SU-DHL-6 (cell line): ENCODE data around the gene CTNNA2.

Experiments used
- H2AFZ ChIP-seq: fragments of 200-600 bp; sonication (generic); 2 replicates; pipeline ENCODE4 v1.6.1; 2014; ENCODE audit warnings: low read depth, mild to moderate bottlenecking, moderate library complexity, mixed read lengths, antibody characterized with exemption, low read length; ENCODE audit not compliant: severe bottlenecking
- H3F3A ChIP-seq: fragments of 200-600 bp; shearing (Covaris generic); 2 replicates; pipeline ENCODE4 v1.6.0; 2016; ENCODE audit warnings: antibody characterized with exemption, mild to moderate bottlenecking; ENCODE audit not compliant: insufficient read depth
- H3K27ac ChIP-seq: fragments of 200-600 bp; sonication (generic); 2 replicates; pipeline ENCODE4 v1.5.1; 2016; ENCODE audit warnings: low read depth, mild to moderate bottlenecking, low read length, moderate library complexity, mixed read lengths
- H3K27me3 ChIP-seq: fragments of 200-600 bp; sonication (generic), shearing (Covaris generic); 2 replicates; pipeline ENCODE4 v1.6.0; 2014; ENCODE audit warnings: mild to moderate bottlenecking, low read length
- H3K36me3 ChIP-seq: fragments of 200-600 bp; sonication (generic); 2 replicates; pipeline ENCODE4 v1.6.1; 2014; ENCODE audit warnings: mild to moderate bottlenecking, low read length, mixed read lengths
- H3K4me2 ChIP-seq: fragments of 300-600, 200-600 bp; shearing (Covaris generic), sonication (generic); 2 replicates; pipeline ENCODE4 v1.6.0; 2014; ENCODE audit warnings: low read length, low read depth, mild to moderate bottlenecking; ENCODE audit not compliant: poor library complexity, severe bottlenecking
- H3K4me3 ChIP-seq: fragments of 200-600 bp; sonication (generic); 2 replicates; pipeline ENCODE4 v1.5.1; 2014; ENCODE audit warnings: antibody characterized with exemption, low read length, mild to moderate bottlenecking, mixed read lengths; ENCODE audit not compliant: insufficient read depth, poor library complexity, severe bottlenecking
- H3K79me2 ChIP-seq: fragments of 200-600 bp; sonication (generic); 2 replicates; pipeline ENCODE4 v1.6.1; 2014; ENCODE audit warnings: mild to moderate bottlenecking, low read length, moderate library complexity; ENCODE audit not compliant: insufficient read depth
- H3K9ac ChIP-seq: fragments of 200-600 bp; sonication (generic); 2 replicates; pipeline ENCODE4 v1.7.0; 2014; ENCODE audit warnings: mild to moderate bottlenecking, low read length
- H3K9me2 ChIP-seq: fragments of 200-600 bp; sonication (generic); replicated peaks from 2 replicates; pipeline ENCODE4 v1.6.1; 2014; ENCODE audit warnings: low read length; ENCODE audit not compliant: insufficient read depth
- H3K9me3 ChIP-seq: fragments of 200-600 bp; sonication (generic); 2 replicates; pipeline ENCODE4 v1.6.1; 2014; ENCODE audit warnings: low read length, mixed read lengths; ENCODE audit not compliant: insufficient read depth
- H4K20me1 ChIP-seq: fragments of 200-600 bp; sonication (generic); 2 replicates; pipeline ENCODE4 v1.6.1; 2014; ENCODE audit warnings: low read depth, mild to moderate bottlenecking, antibody characterized with exemption, low read length, moderate library complexity, mixed read lengths
- EZH2phosphoT487 ChIP-seq: fragments of 200-600 bp; sonication (generic), shearing (Covaris generic); conservative IDR thresholded peaks from 2 replicates; pipeline ENCODE4 v1.6.1; 2018; ENCODE audit warnings: mild to moderate bottlenecking, antibody characterized with exemption, low read length, moderate library complexity, mixed read lengths
- TF ChIP-seq, protein P1 (sequence below): fragments of 200-600 bp; sonication (generic); IDR thresholded peaks from one replicate; pipeline ENCODE4 v1.5.1; 2017; ENCODE audit warnings: antibody characterized with exemption, mild to moderate bottlenecking, low read length, moderate library complexity; ENCODE audit not compliant: insufficient read depth, poor library complexity, severe bottlenecking

Gene CTNNA2

DNA sequence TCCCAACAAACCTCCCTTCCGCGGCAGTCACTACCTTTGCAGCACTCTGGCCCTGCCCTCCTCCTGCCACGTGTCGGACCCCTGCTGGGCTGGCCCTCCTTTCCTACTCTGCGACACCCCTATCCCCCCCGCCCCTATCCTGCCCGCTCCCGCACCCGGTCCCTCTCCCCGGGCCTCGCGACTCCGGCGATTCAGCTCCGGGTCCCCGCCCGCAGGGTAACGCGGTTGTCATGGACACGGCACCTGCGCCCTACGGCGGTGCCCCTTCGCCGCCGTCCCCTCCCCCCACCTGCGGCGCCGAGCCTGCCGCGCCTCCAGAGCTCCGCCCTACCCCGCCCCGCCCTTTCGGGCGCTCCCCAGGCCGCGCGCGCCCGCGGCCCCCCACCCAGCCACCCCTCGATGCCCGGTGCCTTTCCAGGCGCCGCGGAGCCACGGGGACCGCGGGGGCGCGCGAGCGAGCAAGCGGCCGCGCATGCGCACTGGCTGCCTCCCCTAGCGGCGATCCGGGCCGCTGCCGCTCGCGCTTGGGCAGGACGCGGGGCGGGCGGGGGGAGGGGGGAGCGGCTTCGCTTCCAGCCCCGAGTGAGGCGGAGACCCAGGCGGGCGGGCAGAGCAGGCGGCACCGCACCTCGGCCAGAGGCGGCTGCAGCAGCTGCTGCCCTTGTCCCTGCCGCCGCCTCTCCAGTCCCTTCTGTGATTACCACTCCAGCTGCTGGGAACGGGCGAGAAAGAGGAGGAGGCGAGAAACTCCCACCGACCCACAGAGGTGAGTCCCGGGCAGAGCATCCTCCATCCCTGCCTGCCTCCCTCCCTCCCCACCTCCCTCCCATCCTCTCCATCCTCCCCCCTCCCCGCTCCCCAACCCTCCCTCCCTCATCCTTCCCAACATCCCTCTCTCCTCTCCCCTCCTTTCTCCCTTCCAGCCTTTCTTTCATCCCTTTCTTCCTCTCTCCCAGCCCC, at the start of gene CTNNA2:
TSS of gene CTNNA2 (plus strand) at position 610 of the 960 bp plus-strand sequence.
- no peak within 1 kb of the TSS for H3K9ac ChIP-seq
- no peak within 1 kb of the TSS for H3K4me3 ChIP-seq
- no peak within 1 kb of the TSS for H3K4me2 ChIP-seq

GRCh38 chr2:79487399-79487798, 25.5 kb upstream of the CTNNA2 start:
- no peak overlapping the region for H3K4me2 ChIP-seq
- H3F3A ChIP-seq, result no peaks in the 10 kb centered on the region
- no peak overlapping the region for H3K9ac ChIP-seq
- H3K9me3 ChIP-seq, result no peaks in the 10 kb centered on the region
- no peaks in the 10 kb centered on the region for H3K27me3 ChIP-seq
- no peaks in the 10 kb centered on the region for H3K79me2 ChIP-seq
- H3K36me3 ChIP-seq, result no peaks in the 10 kb centered on the region
- no peaks in the 10 kb centered on the region for H4K20me1 ChIP-seq
- H3K9me2 ChIP-seq, result no peaks in the 10 kb centered on the region
- no peak overlapping the region for H2AFZ ChIP-seq
- H3K4me3 ChIP-seq, result no peak overlapping the region
- no peak overlapping the region for H3K27ac ChIP-seq
- TF ChIP-seq EZH2phosphoT487, result no peak
- TF ChIP-seq, protein P1, sequence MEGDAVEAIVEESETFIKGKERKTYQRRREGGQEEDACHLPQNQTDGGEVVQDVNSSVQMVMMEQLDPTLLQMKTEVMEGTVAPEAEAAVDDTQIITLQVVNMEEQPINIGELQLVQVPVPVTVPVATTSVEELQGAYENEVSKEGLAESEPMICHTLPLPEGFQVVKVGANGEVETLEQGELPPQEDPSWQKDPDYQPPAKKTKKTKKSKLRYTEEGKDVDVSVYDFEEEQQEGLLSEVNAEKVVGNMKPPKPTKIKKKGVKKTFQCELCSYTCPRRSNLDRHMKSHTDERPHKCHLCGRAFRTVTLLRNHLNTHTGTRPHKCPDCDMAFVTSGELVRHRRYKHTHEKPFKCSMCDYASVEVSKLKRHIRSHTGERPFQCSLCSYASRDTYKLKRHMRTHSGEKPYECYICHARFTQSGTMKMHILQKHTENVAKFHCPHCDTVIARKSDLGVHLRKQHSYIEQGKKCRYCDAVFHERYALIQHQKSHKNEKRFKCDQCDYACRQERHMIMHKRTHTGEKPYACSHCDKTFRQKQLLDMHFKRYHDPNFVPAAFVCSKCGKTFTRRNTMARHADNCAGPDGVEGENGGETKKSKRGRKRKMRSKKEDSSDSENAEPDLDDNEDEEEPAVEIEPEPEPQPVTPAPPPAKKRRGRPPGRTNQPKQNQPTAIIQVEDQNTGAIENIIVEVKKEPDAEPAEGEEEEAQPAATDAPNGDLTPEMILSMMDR, result no peak

More for the DNA sequence above, at the start of gene CTNNA2:
- no peaks in the 10 kb centered on the region for H3K9me3 ChIP-seq
- H3K27ac ChIP-seq, result no peak within 1 kb of the TSS
- no peaks in the 10 kb centered on the region for H3K79me2 ChIP-seq
- H3F3A ChIP-seq, result no peaks in the 10 kb centered on the region
- no peak for TF ChIP-seq EZH2phosphoT487
- TF ChIP-seq, protein P1, result no peak
- no peaks in the 10 kb centered on the region for H3K9me2 ChIP-seq
- no peaks in the 10 kb centered on the region for H3K27me3 ChIP-seq
- no peak within 1 kb of the TSS for H2AFZ ChIP-seq
- H3K36me3 ChIP-seq, result no peaks in the 10 kb centered on the region
- H4K20me1 ChIP-seq, result no peaks in the 10 kb centered on the region

GRCh38 chr2:79511320-79511951, 1.4 kb upstream of the CTNNA2 start:
- Histone ChIP-seq H3K79me2 (no peaks in the 10 kb centered on the region), H3K9me3 (no peaks in the 10 kb centered on the region), H3K27me3 (no peaks in the 10 kb centered on the region), H2AFZ (no peak overlapping the region), H3F3A (no peaks in the 10 kb centered on the region), H3K4me3 (no peak overlapping the region), H3K9me2 (no peaks in the 10 kb centered on the region), H3K27ac (no peak overlapping the region), H3K36me3 (no peaks in the 10 kb centered on the region), H3K9ac (no peak overlapping the region), H4K20me1 (no peaks in the 10 kb centered on the region), H3K4me2 (no peak overlapping the region)
- no peak for TF ChIP-seq EZH2phosphoT487
- TF ChIP-seq, protein P1, result no peak
